Measurements from ENCODE around the gene CCDC39. TPM values are rescaled to one million over a fixed set of nuclear protein-coding genes. Genes with fewer than 3 reads are reported as not detected.
"Not testable (repeated sequence)": the region's sequence is repeated elsewhere in the genome, so short reads cannot be mapped to it uniquely, and the experiment has no call there.

The CCDC39 gene
- total RNA-seq, 2 donors from 2014 or later: not detected

GRCh38 chr3:180661444-180661843, 17.8 kb downstream of the CCDC39 start:
- Mint-ChIP-seq H3K9me3 (no peaks in the 10 kb centered on the region), H3K27ac (no peak overlapping the region), H3K27me3 (ENCODE audit: low read depth) (peaks cover 21% of the 10 kb centered on the region), H3K4me1 (ENCODE audit: low read depth) (no peaks in the 10 kb centered on the region), H3K36me3 (ENCODE audit: insufficient read depth in 2 of 2) (no peaks in the 10 kb centered on the region), H3K4me3 (no peak overlapping the region)
- DNase-seq: no peak
- no peak for ATAC-seq (replicated peaks in 1 of 2)

- Mint-ChIP-seq H3K9me3 (no peaks in the 10 kb centered on the region), H3K27ac (no peak overlapping the region), H3K36me3 (ENCODE audit: insufficient read depth in 2 of 2) (no peaks in the 10 kb centered on the region), H3K4me1 (ENCODE audit: low read depth) (no peaks in the 10 kb centered on the region), H3K4me3 (no peak overlapping the region), H3K27me3 (ENCODE audit: low read depth) (peaks cover 23% of the 10 kb centered on the region)
- no peak for ATAC-seq (replicated peaks in 1 of 2)
- no peak for DNase-seq
Observed at GRCh38 chr3:180657094-180657493, 22.2 kb downstream of the CCDC39 start.

GRCh38 chr3:180656406-180656805, 22.9 kb downstream of the CCDC39 start:
- Mint-ChIP-seq H3K9me3 (no peaks in the 10 kb centered on the region), H3K4me1 (ENCODE audit: low read depth) (no peaks in the 10 kb centered on the region), H3K27me3 (ENCODE audit: low read depth) (peaks cover 23% of the 10 kb centered on the region), H3K36me3 (ENCODE audit: insufficient read depth in 2 of 2) (no peaks in the 10 kb centered on the region), H3K27ac (no peak overlapping the region), H3K4me3 (no peak overlapping the region)
- ATAC-seq (replicated peaks in 1 of 2) (no peak), DNase-seq (no peak)

GRCh38 chr3:180646187-180646790, 33.0 kb downstream of the CCDC39 start:
- H3K4me1 Mint-ChIP-seq (ENCODE audit: low read depth): no peaks in the 10 kb centered on the region

GRCh38 chr3:180640987-180641386, 38.3 kb downstream of the CCDC39 start:
- no peak overlapping the region for H3K4me3 Mint-ChIP-seq
- H3K27me3 Mint-ChIP-seq (ENCODE audit: low read depth): peaks cover 51% of the 10 kb centered on the region
- no peaks in the 10 kb centered on the region for H3K36me3 Mint-ChIP-seq (ENCODE audit: insufficient read depth in 2 of 2)
- DNase-seq (no peak), ATAC-seq (replicated peaks in 1 of 2) (no peak)
- no peaks in the 10 kb centered on the region for H3K4me1 Mint-ChIP-seq (ENCODE audit: low read depth)
- peaks cover 1% of the 10 kb centered on the region in 2 donors for H3K9me3 Mint-ChIP-seq
- no peak overlapping the region for H3K27ac Mint-ChIP-seq

More at GRCh38 chr3:180646187-180646790, 33.0 kb downstream of the CCDC39 start:
- Mint-ChIP-seq H3K27me3 (ENCODE audit: low read depth) (peaks cover 41% of the 10 kb centered on the region), H3K4me3 (no peak overlapping the region), H3K36me3 (ENCODE audit: insufficient read depth in 2 of 2) (no peaks in the 10 kb centered on the region), H3K9me3 (no peaks in the 10 kb centered on the region), H3K27ac (no peak overlapping the region)
- ATAC-seq (replicated peaks in 1 of 2) (no peak), DNase-seq (no peak)

- H3K9me3 Mint-ChIP-seq: peaks cover 1 to 4% of the 10 kb centered on the region in 2 donors
- H3K27me3 Mint-ChIP-seq (ENCODE audit: low read depth): peaks cover 53% of the 10 kb centered on the region
- DNase-seq: no peak
- no peak overlapping the region for H3K4me3 Mint-ChIP-seq
- no peak overlapping the region for H3K27ac Mint-ChIP-seq
- ATAC-seq (replicated peaks in 1 of 2): peak in 1 of 2 donors; percentile 36
- H3K36me3 Mint-ChIP-seq (ENCODE audit: insufficient read depth in 2 of 2): no peaks in the 10 kb centered on the region
- peaks cover 14% of the 10 kb centered on the region for H3K4me1 Mint-ChIP-seq (ENCODE audit: low read depth)
Observed at GRCh38 chr3:180633722-180634121, 45.6 kb downstream of the CCDC39 start.

GRCh38 chr3:180631317-180631716, 48.0 kb downstream of the CCDC39 start:
- Mint-ChIP-seq H3K4me3 (no peak overlapping the region), H3K4me1 (ENCODE audit: low read depth) (peaks cover 14% of the 10 kb centered on the region), H3K36me3 (ENCODE audit: insufficient read depth in 2 of 2) (no peaks in the 10 kb centered on the region), H3K27me3 (ENCODE audit: low read depth) (peaks cover 32% of the 10 kb centered on the region), H3K27ac (no peak overlapping the region), H3K9me3 (peaks cover 0 to 4% of the 10 kb centered on the region in 2 donors)
- DNase-seq (no peak), ATAC-seq (replicated peaks in 1 of 2) (no peak)

- H3K36me3 Mint-ChIP-seq (ENCODE audit: insufficient read depth in 2 of 2): peaks cover 5 to 7% of the 10 kb centered on the region in 2 donors
- H3K27ac Mint-ChIP-seq: peak overlapping the region; percentile 20
- no peak overlapping the region for H3K4me3 Mint-ChIP-seq
- peaks cover 22% of the 10 kb centered on the region for H3K27me3 Mint-ChIP-seq (ENCODE audit: low read depth)
- peaks cover 0 to 5% of the 10 kb centered on the region in 2 donors for H3K9me3 Mint-ChIP-seq
- DNase-seq: no peak
- peaks cover 20% of the 10 kb centered on the region for H3K4me1 Mint-ChIP-seq (ENCODE audit: low read depth)
- peak; percentile 77 to 84 for ATAC-seq (replicated peaks in 1 of 2)
Observed at GRCh38 chr3:180630371-180630770, 48.9 kb downstream of the CCDC39 start.

GRCh38 chr3:180626844-180627243, 52.4 kb downstream of the CCDC39 start:
- Mint-ChIP-seq H3K9me3 (peaks cover 11% of the 10 kb centered on the region in 2 donors), H3K4me1 (ENCODE audit: low read depth) (peaks cover 36% of the 10 kb centered on the region), H3K27me3 (ENCODE audit: low read depth) (no peaks in the 10 kb centered on the region), H3K36me3 (ENCODE audit: insufficient read depth in 2 of 2) (peaks cover 24 to 29% of the 10 kb centered on the region in 2 donors), H3K27ac (no peak overlapping the region), H3K4me3 (no peak overlapping the region)
- DNase-seq (no peak), ATAC-seq (replicated peaks in 1 of 2) (peak in 1 of 2 donors; percentile 36)

GRCh38 chr3:180624714-180625113, 54.6 kb downstream of the CCDC39 start:
- Mint-ChIP-seq H3K4me3 (peak overlapping the region; percentile 25 to 65), H3K27me3 (ENCODE audit: low read depth) (no peaks in the 10 kb centered on the region), H3K27ac (peak overlapping the region; percentile 94), H3K36me3 (ENCODE audit: insufficient read depth in 2 of 2) (peaks cover 24 to 29% of the 10 kb centered on the region in 2 donors), H3K4me1 (ENCODE audit: low read depth) (peaks cover 22% of the 10 kb centered on the region), H3K9me3 (peaks cover 11% of the 10 kb centered on the region in 2 donors)
- ATAC-seq (replicated peaks in 1 of 2) (peak; percentile 83 to 85), DNase-seq (no peak)

GRCh38 chr3:180619723-180620122, 59.6 kb downstream of the CCDC39 start:
- no peaks in the 10 kb centered on the region for H3K27me3 Mint-ChIP-seq (ENCODE audit: low read depth)
- DNase-seq: no peak
- no peak for ATAC-seq (replicated peaks in 1 of 2)
- H3K27ac Mint-ChIP-seq: peak overlapping the region; percentile 54
- H3K4me1 Mint-ChIP-seq (ENCODE audit: low read depth): peaks cover 10% of the 10 kb centered on the region
- no peak overlapping the region for H3K4me3 Mint-ChIP-seq
- H3K36me3 Mint-ChIP-seq (ENCODE audit: insufficient read depth in 2 of 2): peaks cover 12 to 21% of the 10 kb centered on the region in 2 donors
- peaks cover 4 to 10% of the 10 kb centered on the region in 2 donors for H3K9me3 Mint-ChIP-seq

- not testable (repeated sequence) for H3K4me3 Mint-ChIP-seq; ATAC-seq (replicated peaks in 1 of 2); H3K9me3 Mint-ChIP-seq; DNase-seq; H3K4me1 Mint-ChIP-seq (ENCODE audit: low read depth); H3K27me3 Mint-ChIP-seq (ENCODE audit: low read depth); H3K27ac Mint-ChIP-seq
- H3K36me3 Mint-ChIP-seq (ENCODE audit: insufficient read depth in 2 of 2): peaks cover 5 to 11% of the 10 kb centered on the region in 2 donors
Observed at GRCh38 chr3:180618563-180618962, 60.7 kb downstream of the CCDC39 start.

- ATAC-seq (replicated peaks in 1 of 2): no peak
- Mint-ChIP-seq H3K4me3 (no peak overlapping the region), H3K36me3 (ENCODE audit: insufficient read depth in 2 of 2) (peaks cover 0 to 10% of the 10 kb centered on the region in 2 donors), H3K4me1 (ENCODE audit: low read depth) (no peaks in the 10 kb centered on the region), H3K27ac (no peak overlapping the region), H3K9me3 (no peaks in the 10 kb centered on the region), H3K27me3 (ENCODE audit: low read depth) (no peaks in the 10 kb centered on the region)
- DNase-seq: no peak
Observed at GRCh38 chr3:180617049-180617448, 62.2 kb downstream of the CCDC39 start.

- H3K36me3 Mint-ChIP-seq (ENCODE audit: insufficient read depth in 2 of 2): peaks cover 0 to 16% of the 10 kb centered on the region in 2 donors
- no peaks in the 10 kb centered on the region for H3K4me1 Mint-ChIP-seq (ENCODE audit: low read depth)
- H3K27ac Mint-ChIP-seq: no peak overlapping the region
- H3K4me3 Mint-ChIP-seq: no peak overlapping the region
- H3K27me3 Mint-ChIP-seq (ENCODE audit: low read depth): no peaks in the 10 kb centered on the region
- ATAC-seq (replicated peaks in 1 of 2) (peak in 1 of 2 donors; percentile 59), DNase-seq (no peak)
- no peaks in the 10 kb centered on the region for H3K9me3 Mint-ChIP-seq
Observed at GRCh38 chr3:180615954-180616353, 63.3 kb downstream of the CCDC39 start.

All from activated T-cell treated with anti-CD3 and anti-CD28 coated beads, Interleukin-2, amount 50 U/mL, for 72 hours (primary cell).